Measurements from ENCODE around the gene WNT5A. TPM values are rescaled to one million over a fixed set of nuclear protein-coding genes. Genes with fewer than 3 reads are reported as not detected.

WNT5A gene
- total RNA-seq, 1 donor from 2014 or later, result 17.7 TPM

DNA sequence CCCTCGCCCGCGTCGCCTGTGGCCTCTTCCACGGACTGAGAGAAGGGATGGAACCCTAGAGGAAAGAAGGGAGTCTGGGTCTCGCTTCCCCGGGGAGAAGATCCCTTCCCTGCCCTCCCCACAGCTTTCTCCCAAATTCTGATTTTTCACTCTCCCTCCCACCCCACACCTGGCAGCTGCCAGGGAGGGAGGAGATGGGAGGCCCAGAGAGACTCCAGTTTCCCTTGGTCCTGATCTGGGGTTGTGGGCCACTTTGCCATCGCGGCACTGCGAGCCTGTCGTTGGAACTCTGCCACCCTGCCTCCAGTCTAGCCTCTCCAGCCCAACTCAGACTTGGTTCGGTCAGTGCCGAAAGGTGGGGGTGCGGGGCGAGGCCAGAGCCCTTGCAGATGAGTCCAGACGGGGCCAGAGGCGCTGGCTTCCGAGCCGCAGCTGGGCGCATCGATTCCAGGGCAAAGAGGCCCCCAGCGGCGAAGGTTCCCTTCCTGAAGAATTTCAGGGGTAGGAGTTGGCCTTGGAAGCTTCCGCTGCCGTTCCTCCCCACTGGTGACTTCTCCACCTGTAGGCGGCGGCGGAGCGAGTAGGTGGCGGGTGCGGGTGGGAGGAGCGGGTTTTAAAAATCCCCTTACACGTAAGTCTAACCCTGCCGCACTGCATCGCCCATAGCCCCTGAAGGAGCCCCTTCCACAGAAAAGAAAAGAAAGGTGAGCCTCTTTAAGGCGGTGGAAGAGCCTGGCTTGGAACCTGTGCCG, 5.2 kb downstream of the WNT5A start:
- no peak for ATAC-seq

DNA sequence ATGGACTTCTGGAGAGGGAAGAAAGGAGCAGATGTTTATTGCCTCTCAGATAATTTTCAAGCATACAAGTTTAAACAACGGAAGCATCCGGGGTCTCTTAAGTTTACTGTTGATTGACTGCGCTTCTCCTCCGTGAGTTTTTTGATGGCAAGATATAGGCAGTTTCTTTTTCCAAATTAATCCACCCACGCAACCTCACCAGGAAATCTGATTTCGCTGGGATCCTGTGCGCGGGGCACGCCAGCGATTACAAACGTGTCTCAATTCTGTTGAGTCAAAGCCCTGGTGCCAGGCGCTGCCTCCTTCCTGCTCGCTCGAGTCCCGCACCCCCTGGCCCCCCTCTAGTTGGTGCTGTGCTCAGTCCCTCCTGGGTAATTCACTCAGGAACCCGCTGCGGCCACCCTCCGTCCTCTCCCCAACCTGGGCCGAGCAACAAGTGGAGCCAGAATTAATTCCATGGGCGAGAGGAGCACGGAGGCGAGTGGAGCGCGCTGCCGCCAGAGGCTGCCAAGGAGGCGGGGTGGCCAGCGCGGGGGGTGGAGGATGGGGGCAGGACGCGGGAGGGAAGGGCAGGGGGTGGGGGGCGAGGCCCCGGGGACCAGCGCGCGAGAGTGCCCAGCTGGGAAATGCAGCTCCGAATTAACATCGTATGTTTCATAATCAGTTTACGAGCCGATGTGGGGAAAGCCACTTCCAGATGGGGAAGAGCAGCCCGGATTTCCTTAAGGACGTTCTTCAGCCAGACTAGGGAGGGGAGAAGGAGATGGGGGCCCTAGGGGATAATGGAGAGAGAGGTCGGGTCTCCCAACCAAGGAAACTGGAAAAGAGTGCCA, 6.0 kb downstream of the WNT5A start:
- no peak for ATAC-seq

GRCh38 chr3:55477306-55478303, 9.5 kb downstream of the WNT5A start:
- ATAC-seq, result no peak

DNA sequence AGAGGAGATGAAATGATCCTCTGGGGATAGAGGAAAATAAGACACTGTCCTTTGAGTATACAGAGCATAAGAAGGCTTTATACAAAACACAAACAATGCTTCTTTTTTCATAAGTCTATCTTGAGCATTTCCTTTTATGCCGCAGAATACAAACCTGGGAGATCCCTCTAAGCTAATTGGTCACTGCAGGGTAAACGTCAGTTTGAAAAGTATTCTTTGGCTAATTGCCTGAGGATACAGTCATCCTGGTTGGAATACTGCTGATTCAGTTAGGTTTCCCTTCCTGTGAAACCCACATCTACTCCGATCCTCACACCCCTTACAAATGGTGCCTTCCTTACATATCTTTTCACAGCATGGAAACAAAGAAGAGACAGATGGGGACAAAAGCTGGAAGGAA, 10.6 kb downstream of the WNT5A start:
- ATAC-seq, result no peak

- no peak for ATAC-seq
Measured at GRCh38 chr3:55474213-55474632, 12.9 kb downstream of the WNT5A start.

DNA sequence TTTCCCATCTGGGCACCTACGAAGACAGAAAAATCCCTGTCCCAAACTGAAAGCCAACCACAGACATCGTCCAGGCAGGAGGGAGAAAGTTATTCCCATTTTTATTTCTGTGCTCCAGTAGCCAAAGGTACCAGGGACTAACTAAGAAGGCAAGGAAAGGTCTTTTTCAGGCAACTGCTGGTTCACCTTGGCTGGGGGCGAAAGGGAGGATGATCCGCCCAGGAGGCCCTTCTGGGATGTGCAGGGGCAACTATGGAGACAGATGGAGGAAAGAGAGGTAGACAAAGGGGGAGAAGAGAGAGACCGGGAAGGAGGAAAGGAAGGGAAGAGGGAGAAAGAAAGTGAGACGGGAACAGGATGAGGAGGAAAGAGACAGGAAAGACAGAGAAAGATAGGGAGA, 13.3 kb downstream of the WNT5A start:
- no peak for ATAC-seq

DNA sequence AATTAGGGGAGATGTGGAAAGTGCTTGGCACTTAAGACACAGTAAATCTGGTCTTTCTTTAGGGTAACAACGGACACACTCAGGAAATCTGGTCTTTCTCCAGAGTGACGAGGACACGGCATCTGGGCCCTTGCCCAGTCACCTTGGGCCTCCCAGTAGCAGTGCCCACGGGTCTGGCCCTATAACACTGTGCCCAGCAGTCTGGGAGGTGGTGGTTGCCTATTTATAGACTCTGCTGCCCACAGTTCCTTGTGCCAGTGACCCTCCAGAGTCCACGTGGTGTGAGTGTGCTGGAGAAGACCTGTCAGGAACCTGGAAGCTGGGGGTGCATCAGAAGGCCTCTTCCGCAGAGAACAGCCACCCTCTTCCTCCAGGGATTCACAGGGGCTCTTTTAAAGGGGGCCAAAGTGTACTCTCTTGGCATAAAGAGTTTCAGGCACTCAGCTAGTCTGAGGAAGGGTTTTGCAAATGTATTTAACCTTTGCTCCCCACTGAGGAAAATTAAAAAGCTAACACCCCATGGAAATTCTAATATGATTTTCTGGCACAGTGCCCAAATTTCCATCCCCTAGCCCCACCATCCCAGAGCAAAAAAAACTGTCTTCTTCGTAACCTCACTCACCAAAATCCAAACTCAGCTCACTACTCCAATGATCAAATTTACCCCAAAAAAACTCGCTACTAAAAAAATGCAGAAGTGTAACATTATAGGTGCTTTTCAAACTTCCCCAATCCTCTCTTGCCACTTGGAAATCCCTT, 15.4 kb downstream of the WNT5A start:
- no peak for ATAC-seq

DNA sequence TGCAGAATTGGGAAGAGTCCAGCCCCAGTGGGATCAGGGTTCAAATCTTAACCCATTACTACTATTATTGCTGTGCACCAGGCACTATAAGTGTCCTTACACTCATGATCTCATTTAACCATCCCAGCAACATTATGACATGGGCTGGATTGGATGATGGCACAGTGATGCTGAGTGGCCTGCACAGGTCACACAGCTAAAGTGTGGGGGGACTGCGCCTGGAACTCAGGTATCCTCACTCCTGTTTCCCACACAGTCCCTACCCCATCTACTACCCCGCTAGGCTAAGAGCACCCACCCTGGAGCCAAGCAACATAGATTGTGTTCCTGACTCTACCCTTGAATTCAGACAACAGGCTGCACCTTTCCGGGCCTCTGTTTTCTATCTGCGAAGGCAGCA, 16.0 kb downstream of the WNT5A start:
- ATAC-seq, result peak; percentile 23

- ATAC-seq, result no peak
Measured at GRCh38 chr3:55469957-55470526, 17.1 kb downstream of the WNT5A start.

DNA sequence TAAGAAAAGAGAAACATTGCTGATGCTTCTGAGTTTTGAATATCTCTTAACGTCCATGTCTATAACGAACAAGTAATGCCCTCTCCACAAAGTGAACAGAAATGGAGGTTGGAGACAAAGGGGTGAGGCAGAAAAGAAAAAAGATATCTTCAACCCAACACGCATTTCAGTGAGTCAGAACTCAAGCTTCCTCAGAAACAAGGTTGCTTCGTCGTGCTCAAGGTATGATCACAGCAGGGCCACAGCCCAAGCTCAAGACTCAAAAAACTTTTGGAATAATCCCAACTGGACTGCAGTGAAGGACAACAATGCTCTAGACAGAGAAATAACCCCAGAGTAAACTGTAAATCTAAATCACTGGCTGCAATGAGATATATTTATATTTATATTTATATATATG, 18.9 kb downstream of the WNT5A start:
- ATAC-seq, result no peak

DNA sequence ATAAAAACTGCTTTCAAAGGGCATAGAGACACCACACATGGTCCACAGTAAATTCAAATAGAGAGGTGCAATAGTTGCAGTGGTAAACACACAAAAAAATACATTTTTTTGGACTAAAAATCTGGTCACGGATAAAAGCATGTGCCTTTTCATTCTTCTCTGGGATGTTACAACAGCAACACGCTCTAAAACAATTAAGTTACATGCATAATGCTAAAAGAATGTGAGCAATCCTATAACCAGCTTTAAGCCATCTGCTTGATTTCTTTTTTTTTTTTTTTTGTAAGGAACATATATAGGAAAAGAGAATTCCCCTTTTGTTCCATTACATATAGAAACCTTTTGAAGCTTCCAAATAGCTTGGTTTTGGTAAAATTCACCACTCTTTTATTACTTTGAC, 20.0 kb downstream of the WNT5A start:
- ATAC-seq, result no peak

DNA sequence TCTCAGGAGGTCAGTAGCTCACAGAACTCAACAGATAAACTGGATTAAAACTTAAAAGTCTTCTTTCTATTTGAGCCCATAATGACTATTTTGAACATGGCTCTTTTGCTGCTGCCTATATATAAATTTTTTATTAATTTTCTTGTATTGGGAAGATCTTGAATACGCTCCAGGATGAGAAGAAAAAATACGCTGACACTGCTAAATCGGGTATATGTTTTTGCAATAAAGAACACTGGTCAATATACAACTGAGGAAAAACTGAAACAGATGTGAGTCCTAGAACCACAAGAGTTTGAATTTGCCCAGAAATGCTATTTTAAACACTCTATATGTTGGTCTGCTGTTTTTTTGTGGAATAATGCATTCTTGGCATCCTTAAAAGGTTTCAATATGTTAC, 20.6 kb downstream of the WNT5A start:
- ATAC-seq, result no peak

DNA sequence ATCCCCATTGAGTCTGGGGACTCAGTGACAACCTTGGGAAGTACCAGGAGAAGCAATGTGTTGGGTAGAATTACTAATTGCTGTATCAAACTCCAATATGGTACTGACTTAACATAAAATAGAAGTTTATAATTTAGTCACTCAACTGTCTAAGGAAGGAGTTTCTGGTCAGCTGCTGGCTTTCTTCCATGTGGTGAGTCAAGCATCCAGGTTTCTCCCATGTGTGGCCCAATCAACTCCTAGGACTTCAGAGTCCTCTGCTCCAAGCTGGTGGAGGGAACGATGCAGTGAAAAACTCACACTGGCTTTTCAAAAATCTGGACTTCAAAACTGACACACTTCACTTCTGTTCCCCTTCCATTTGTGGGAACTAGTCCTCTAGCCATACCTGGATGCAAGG, 25.2 kb downstream of the WNT5A start:
- ATAC-seq, result peak; percentile 26

GRCh38 chr3:55459838-55460237, 27.3 kb downstream of the WNT5A start:
- no peak for ATAC-seq

GRCh38 chr3:55458181-55458790, 28.8 kb downstream of the WNT5A start:
- no peak for ATAC-seq

- no peak for ATAC-seq
Measured at GRCh38 chr3:55455915-55456314, 31.2 kb downstream of the WNT5A start.

DNA sequence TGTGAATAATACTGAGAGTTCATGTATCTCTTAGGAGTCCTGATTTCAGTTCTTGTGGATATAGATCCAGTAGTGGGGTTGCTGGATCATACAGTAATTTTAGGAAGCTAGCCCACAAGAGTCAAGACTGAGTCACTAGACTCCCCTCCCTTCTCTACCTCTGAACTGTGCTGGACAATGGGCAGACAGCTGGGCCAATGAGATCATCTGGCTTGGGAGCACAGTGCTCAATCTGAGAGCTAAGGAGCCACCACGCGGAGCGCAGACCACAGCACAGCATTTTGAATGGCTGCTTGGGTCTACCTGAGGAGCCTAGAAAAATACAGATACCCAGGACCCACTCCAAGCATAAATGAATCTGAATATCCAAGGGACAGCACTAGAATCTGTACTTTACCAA, 32.5 kb downstream of the WNT5A start:
- no peak for ATAC-seq

- no peak for ATAC-seq
Measured at GRCh38 chr3:55453886-55454496, 33.1 kb downstream of the WNT5A start.

- no peak for ATAC-seq
Measured at GRCh38 chr3:55452886-55453285, 34.2 kb downstream of the WNT5A start.

GRCh38 chr3:55449527-55449926, 37.6 kb downstream of the WNT5A start:
- ATAC-seq, result no peak

DNA sequence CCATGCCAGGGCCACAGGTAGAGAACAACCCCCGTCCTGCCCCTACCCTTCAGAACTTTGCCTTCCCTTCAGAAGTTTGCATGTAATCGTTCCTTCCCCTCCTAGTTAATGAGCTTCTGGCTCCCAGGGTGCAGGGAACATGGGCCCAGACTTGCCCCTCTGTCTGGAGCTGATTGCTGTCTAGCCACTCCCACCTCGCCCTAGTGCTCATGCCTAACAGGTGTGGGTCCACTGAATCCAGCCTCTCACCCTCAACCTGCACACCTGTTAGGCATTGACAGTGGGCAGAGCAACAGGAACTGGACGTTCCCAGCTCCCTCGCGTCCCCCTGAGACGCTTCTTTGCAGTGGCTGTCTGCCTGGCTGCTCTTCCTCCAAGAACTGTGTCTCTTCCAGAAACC, 40.3 kb downstream of the WNT5A start:
- ATAC-seq, result no peak

Measured in esophagus mucosa (tissue), 1 donor.